ENCODE data around the gene ARF6. TPM values are rescaled to one million over a fixed set of nuclear protein-coding genes. Genes with fewer than 3 reads are reported as not detected.
"Not testable (repeated sequence)": the region's sequence is repeated elsewhere in the genome, so short reads cannot be mapped to it uniquely, and the experiment has no call there.

Gene ARF6
- total RNA-seq, 4 donors from 2014 or later = 35.4 to 85.0 (median 45.9) TPM

DNA sequence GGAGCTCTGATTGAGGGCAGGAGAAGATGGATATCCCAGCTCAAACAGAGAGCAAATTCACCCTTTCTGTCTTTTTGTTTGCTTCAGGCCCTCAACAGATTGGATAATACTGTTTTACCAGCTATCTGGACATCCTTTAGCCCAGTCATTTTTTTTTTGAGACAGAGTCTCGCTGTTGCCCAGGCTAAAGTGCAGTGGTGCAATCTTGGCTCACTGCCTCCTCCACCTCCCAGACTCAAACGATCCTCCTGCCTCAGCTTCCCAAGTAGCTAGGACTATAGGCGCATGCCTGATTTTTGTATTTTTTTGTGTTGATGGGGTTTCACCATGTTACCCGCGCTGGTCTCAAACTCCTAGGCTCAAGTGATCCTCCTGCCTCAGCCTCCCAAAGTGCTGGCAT, 40.8 kb downstream of the ARF6 start:
- no peak for DNase-seq (ENCODE audit: low spot score)
- TF ChIP-seq, protein P1, sequence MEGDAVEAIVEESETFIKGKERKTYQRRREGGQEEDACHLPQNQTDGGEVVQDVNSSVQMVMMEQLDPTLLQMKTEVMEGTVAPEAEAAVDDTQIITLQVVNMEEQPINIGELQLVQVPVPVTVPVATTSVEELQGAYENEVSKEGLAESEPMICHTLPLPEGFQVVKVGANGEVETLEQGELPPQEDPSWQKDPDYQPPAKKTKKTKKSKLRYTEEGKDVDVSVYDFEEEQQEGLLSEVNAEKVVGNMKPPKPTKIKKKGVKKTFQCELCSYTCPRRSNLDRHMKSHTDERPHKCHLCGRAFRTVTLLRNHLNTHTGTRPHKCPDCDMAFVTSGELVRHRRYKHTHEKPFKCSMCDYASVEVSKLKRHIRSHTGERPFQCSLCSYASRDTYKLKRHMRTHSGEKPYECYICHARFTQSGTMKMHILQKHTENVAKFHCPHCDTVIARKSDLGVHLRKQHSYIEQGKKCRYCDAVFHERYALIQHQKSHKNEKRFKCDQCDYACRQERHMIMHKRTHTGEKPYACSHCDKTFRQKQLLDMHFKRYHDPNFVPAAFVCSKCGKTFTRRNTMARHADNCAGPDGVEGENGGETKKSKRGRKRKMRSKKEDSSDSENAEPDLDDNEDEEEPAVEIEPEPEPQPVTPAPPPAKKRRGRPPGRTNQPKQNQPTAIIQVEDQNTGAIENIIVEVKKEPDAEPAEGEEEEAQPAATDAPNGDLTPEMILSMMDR (IDR thresholded peaks at IDR 0.05) = no peak
- no peak for ATAC-seq (ENCODE audit: low FRiP score)

DNA sequence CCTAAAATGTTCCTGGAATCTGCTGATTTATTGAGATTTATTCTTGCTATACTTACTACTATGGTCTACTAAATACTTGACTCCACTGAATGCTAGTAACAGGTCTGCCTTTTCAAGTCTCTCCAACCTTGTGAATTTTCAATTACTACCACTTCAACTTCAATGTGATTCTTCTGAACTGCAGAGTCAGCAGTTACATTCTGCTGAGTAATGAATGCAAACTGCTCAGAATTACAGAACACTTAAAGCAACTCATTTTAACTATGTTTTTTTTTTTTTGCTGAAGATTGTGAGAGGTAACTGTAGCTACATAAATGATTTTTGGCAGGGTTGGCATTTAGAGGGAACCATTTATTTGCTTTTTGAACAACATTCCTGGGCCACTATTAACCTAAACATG, 41.8 kb downstream of the ARF6 start:
- ATAC-seq (ENCODE audit: low FRiP score) (no peak), DNase-seq (ENCODE audit: low spot score) (no peak)
- TF ChIP-seq, protein P1 (IDR thresholded peaks at IDR 0.05) = no peak

DNA sequence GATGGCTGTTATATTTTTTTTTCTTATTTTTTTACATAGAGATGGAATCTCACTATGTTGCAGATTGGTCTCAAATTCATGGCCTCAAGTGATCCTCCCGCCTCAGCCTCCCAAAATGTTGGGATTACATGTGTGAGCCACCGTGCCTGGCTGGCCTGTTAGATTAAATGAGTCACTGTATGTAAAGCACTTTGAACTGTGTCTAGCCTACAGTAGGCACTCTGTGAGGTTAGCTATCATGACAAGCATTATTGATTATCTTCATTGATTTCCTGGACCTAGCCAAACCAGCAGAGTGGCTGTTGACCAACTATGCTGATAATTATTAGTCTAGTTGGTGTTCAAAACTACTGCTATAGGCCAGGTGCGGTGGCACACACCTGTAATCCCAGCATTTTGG, 42.6 kb downstream of the ARF6 start:
- DNase-seq (ENCODE audit: low spot score) (no peak), ATAC-seq (ENCODE audit: low FRiP score) (no peak)
- TF ChIP-seq, protein P1 (IDR thresholded peaks at IDR 0.05) = no peak

DNA sequence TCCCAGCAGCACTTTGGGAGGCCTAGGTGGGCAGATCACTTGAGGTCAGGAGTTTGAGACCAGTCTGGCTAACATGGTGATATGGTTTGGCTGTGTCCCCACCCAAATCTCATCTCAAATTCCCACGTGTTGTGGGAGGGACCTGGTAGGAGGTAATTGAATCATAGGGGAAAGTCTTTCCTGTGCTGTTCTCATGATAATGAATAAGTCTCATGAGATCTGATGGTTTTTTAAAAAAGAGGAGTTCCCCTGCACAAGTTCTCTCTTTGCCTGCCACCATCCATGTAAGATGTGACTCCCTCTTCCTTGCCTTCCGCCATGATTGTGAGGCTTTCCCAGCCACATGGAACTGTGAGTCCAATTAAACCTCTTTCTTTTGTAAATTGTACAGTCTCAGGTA, 43.4 kb downstream of the ARF6 start:
- DNase-seq (ENCODE audit: low spot score); ATAC-seq (ENCODE audit: low FRiP score): not testable (repeated sequence)

DNA sequence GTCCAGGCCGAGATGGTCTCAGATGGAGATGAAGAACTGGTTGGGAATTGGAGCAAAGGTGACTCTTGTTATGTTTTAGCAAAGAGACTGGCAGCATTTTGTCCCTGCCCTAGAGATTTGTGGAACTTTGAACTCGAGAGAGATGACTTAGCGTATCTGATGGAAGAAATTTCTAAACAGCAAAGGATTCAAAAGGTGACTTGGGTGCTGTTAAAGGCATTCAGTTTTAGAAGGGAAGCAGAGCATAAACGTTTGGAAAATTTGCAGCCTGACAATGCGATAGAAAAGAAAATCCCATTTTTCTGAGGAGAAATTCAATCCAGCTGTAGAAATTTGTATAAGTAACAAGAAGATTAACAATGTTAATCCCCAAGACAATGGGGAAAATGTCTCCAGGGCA, 44.0 kb downstream of the ARF6 start:
- not testable (repeated sequence) for ATAC-seq (ENCODE audit: low FRiP score); DNase-seq (ENCODE audit: low spot score)

DNA sequence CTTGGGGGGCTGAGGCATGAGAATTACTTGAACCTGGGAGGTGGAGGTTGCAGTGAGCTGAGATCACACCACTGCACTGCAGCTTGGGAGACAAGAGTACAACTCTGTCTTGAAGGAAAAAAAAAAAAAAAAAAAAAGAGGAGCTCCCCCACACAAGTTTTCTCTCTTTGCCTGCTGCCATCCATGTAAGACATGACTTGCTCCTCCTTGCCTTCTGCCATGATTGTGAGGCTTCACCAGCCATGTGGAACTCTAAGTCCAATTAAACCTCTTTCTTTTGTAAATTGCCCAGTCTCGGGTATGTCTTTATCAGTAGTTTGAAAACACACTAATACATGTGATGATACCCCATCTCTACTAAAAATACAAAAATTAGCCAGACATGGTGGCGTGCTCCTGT, 46.3 kb downstream of the ARF6 start:
- not testable (repeated sequence) for DNase-seq (ENCODE audit: low spot score); ATAC-seq (ENCODE audit: low FRiP score)

DNA sequence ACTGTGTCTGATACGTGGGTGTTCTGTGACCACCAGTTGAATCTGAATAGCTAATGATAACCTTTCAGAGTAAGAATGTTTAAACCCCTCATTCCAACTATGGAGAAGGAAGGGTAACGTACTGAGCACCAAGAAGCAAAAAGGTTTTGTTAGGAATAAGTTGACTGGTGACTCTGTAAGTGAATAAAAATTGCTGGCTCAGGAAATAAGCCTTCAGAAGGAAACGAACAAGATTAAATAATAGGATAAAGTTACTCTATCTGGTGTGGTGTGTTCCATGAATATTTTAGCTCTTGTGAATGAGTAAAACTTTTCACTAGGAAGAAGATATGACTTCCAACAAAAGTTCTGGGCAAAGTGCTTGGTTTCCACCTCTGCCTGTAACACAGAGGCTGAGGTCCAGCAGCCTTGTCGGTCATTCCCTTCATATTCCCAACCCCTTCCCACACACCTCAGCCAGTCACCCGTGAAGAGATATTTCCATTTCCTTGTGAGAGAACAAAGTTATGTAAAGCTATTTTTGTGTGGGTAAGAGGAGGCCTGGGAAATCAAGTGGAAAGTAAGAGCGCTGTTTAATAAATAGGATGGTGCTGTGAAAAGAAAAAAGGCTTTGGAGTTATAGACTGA, 47.1 kb downstream of the ARF6 start:
- ATAC-seq (ENCODE audit: low FRiP score) (no peak), DNase-seq (ENCODE audit: low spot score) (no peak)
- TF ChIP-seq, protein P1 (IDR thresholded peaks at IDR 0.05) = no peak

DNA sequence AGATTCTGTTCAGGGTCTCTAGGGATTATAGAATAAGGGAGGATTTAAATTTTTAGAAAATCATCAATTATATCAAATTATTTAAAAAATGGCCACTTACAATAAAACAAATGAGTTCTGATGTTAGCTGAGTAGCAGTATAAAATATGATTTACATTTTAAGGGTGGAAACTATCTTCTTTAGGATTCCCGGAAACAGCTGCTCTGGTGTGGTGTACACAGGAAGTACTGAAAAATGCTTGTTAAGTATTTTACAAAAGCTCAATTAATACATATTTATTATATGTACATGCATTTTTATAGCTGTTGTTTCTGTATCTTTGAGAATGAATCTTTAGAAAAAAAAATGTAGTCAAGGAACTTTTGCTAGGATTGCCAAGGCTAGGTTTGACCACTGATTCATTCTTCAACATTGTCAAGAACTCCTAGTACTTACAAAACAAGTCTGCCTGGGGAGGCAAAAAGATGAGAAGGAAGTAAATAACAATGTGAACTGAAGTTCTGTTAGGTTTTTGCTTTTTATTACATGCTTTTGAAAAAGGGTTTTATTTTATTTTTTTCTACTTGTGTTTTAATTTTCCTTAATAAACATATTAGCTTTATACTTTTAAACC, 48.0 kb downstream of the ARF6 start:
- TF ChIP-seq, protein P1 (IDR thresholded peaks at IDR 0.05) = no peak
- no peak for DNase-seq (ENCODE audit: low spot score)
- no peak for ATAC-seq (ENCODE audit: low FRiP score)

All from omental fat pad (tissue), 4 donors.